DND-41 (cell line): Measurements from ENCODE around the gene ZNF132.

Experiments used
- ATAC-seq: fragments of 200-7000 bp; cut with Tn5 transposase; 3 replicates; pipeline ENCODE4 v1.9.1; 2021; ENCODE audit warnings: low read depth; ENCODE audit not compliant: insufficient read depth
- DNase-seq: peaks from one replicate; pipeline ENCODE4 v3.0.0-alpha.2; 2020
- H2AFZ ChIP-seq: 2 replicates; pipeline ENCODE4 v1.6.0; 2012; ENCODE audit warnings: low read depth, low read length
- H3K27ac ChIP-seq: 2 replicates; pipeline ENCODE4 v1.5.1; 2012; ENCODE audit warnings: low read length, inconsistent platforms
- H3K27me3 ChIP-seq: fragments of 200-600 bp; sonication (generic); 2 replicates; pipeline ENCODE4 v1.6.0; 2012; ENCODE audit warnings: low read length, mild to moderate bottlenecking, inconsistent platforms; ENCODE audit not compliant: insufficient read depth, poor library complexity
- H3K36me3 ChIP-seq: 2 replicates; pipeline ENCODE4 v1.5.1; 2012; ENCODE audit warnings: low read length, inconsistent platforms; ENCODE audit not compliant: insufficient read depth
- H3K4me1 ChIP-seq: 2 replicates; pipeline ENCODE4 v1.5.1; 2012; ENCODE audit warnings: mild to moderate bottlenecking, low read length; ENCODE audit not compliant: insufficient read depth
- H3K4me2 ChIP-seq: 2 replicates; pipeline ENCODE4 v1.6.0; 2012; ENCODE audit warnings: mild to moderate bottlenecking, moderate library complexity, low read length, inconsistent platforms; ENCODE audit not compliant: insufficient read depth
- H3K4me3 ChIP-seq, 2 experiments: fragments of 200-600 bp in 1 of 2; shearing (Covaris generic) in 1 of 2; 2 replicates each; pipeline ENCODE4 v1.5.1; 2012 to 2016; ENCODE audit warnings: inconsistent platforms in 2 of 2, low read length in 2 of 2, mild to moderate bottlenecking in 2 of 2, low read depth in 1 of 2, moderate library complexity in 1 of 2
- H3K79me2 ChIP-seq: 2 replicates; pipeline ENCODE4 v1.6.0; 2012; ENCODE audit warnings: low read length, inconsistent platforms; ENCODE audit not compliant: insufficient read depth
- H3K9ac ChIP-seq: 2 replicates; pipeline ENCODE4 v1.6.0; 2012; ENCODE audit warnings: low read depth, mild to moderate bottlenecking, inconsistent platforms, low read length, moderate library complexity
- H3K9me3 ChIP-seq: 2 replicates; pipeline ENCODE4 v1.5.1; 2012; ENCODE audit warnings: low read length, moderate library complexity, mild to moderate bottlenecking, inconsistent platforms; ENCODE audit not compliant: insufficient read depth, severe bottlenecking
- H4K20me1 ChIP-seq: 2 replicates; pipeline ENCODE4 v1.6.0; 2012; ENCODE audit warnings: low read length; ENCODE audit not compliant: insufficient read depth
- CTCF ChIP-seq: IDR thresholded peaks from 2 replicates; pipeline ENCODE4 v1.5.1; 2012; ENCODE audit warnings: borderline replicate concordance, low read length, moderate library complexity, mild to moderate bottlenecking; ENCODE audit not compliant: poor library complexity, severe bottlenecking; ENCODE audit errors: extremely low read depth
- EZH2 ChIP-seq: IDR thresholded peaks from 3 replicates; pipeline ENCODE4 v1.6.1; 2012; ENCODE audit warnings: borderline replicate concordance, low read depth, mild to moderate bottlenecking, moderate library complexity, low read length, inconsistent platforms; ENCODE audit not compliant: severe bottlenecking

Gene ZNF132

GRCh38 chr19:58477130-58477529 is 37.2 kb upstream of the ZNF132 start:
- Histone ChIP-seq H3K4me2 (peak overlapping the region; percentile 96), H3K36me3 (peaks cover 42% of the 10 kb centered on the region), H3K27ac (peak overlapping the region; percentile 92), H3K9ac (peak overlapping the region; percentile 94), H3K9me3 (no peaks in the 10 kb centered on the region), H3K27me3 (no peaks in the 10 kb centered on the region), H2AFZ (no peak overlapping the region), H3K4me1 (peaks cover 38% of the 10 kb centered on the region), H4K20me1 (peaks cover 6% of the 10 kb centered on the region; the same call in 1 of the 2 replicates), H3K79me2 (0 out of 2 replicates have a peak, but pooled peaks cover 8% of the 10 kb centered on the region), H3K4me3 (peak overlapping the region in 1 of 2 experiments; percentile 88; a peak in 3 of 4 replicates)
- no peak for DNase-seq
- no peak for ATAC-seq
- no peak for TF ChIP-seq EZH2
- no peak for TF ChIP-seq CTCF

GRCh38 chr19:58476498-58477015 is 36.6 kb upstream of the ZNF132 start:
- Histone ChIP-seq H3K79me2 (0 out of 2 replicates have a peak, but pooled peaks cover 8% of the 10 kb centered on the region), H3K4me3 (peak overlapping the region; percentile 65 to 88), H3K4me1 (peaks cover 38% of the 10 kb centered on the region), H3K9me3 (no peaks in the 10 kb centered on the region), H2AFZ (peak overlapping the region; percentile 95), H3K9ac (peak overlapping the region; percentile 94), H3K36me3 (peaks cover 48% of the 10 kb centered on the region), H4K20me1 (peaks cover 8% of the 10 kb centered on the region; the same call in 1 of the 2 replicates), H3K27me3 (no peaks in the 10 kb centered on the region), H3K27ac (peak overlapping the region; percentile 92), H3K4me2 (peak overlapping the region; percentile 96)
- ATAC-seq: no peak
- peak; percentile 33 for DNase-seq
- TF ChIP-seq EZH2 (no peak), CTCF (no peak)

- Histone ChIP-seq H3K79me2 (0 out of 2 replicates have a peak, but pooled peaks cover 8% of the 10 kb centered on the region), H3K27me3 (no peaks in the 10 kb centered on the region), H2AFZ (peak within 1 kb of the TSS; percentile 95), H4K20me1 (peaks cover 8% of the 10 kb centered on the region; the same call in 1 of the 2 replicates), H3K27ac (peak within 1 kb of the TSS; percentile 92), H3K4me1 (peaks cover 38% of the 10 kb centered on the region), H3K9me3 (no peaks in the 10 kb centered on the region), H3K36me3 (peaks cover 44% of the 10 kb centered on the region), H3K4me3 (peak within 1 kb of the TSS; percentile 65 to 88), H3K9ac (peak within 1 kb of the TSS; percentile 94), H3K4me2 (peak within 1 kb of the TSS; percentile 96)
- no peak for TF ChIP-seq EZH2
- TF ChIP-seq CTCF: peak; percentile 24
- peak; percentile 90 for ATAC-seq
- DNase-seq: peak; percentile 99
These were observed 36.0 kb upstream of the ZNF132 start, which contains the start of gene ZNF446 for GRCh38 chr19:58475714-58476497. Gene ZNF446, plus strand, starts transcription at chr19:58476352. Its CDS starts 867 bp downstream, at chr19:58477219.
